A549 (cell line): ENCODE measurements around the gene TRDMT1. TPM values are rescaled to one million over a fixed set of nuclear protein-coding genes. Genes with fewer than 3 reads are reported as not detected.

Experiments
- ATAC-seq, 2 experiments: fragments of 200-7000 bp in 1 of 2; fragments of >200 bp in 1 of 2; cut with Nextera tagmentation in 1 of 2; cut with Tn5 transposase in 1 of 2; 3 replicates each; pipeline versions ENCODE4 v1.8.0 to v1.9.1; 2018 to 2020; ENCODE audit warnings: mild to moderate bottlenecking in 1 of 2, moderate library complexity in 1 of 2
- CTCF ChIA-PET: fragments of 300-600 bp; sonication (Branson Sonifier 250); formaldehyde crosslinking; extraction: SDS; loops from one replicate; lab custom pipeline; 2021; ENCODE audit warnings: antibody characterized with exemption, inconsistent platforms; lab: Yijun Ruan, JAX
- POLR2A ChIA-PET: fragments of 350-600 bp; formaldehyde crosslinking; extraction: SDS; loops from one replicate; lab custom pipeline; 2021; ENCODE audit warnings: antibody characterized with exemption, inconsistent platforms; lab: Yijun Ruan, JAX
- DNase-seq, 2 experiments: peaks; one replicate each; pipeline versions ENCODE4 v3.0.0 to v3.0.0-alpha.2; 2011 to 2016; ENCODE audit warnings: low read depth in 1 of 2, low spot score in 1 of 2
- FAIRE-seq: peaks from 2 replicates; lab custom pipeline; 2011; peaks lifted over from hg19 to GRCh38; lab: Jason Lieb, UNC
- H3K27ac ChIP-seq, 2 experiments: fragments of >200 bp; sonication (Bioruptor Twin); formaldehyde crosslinking; 3 replicates each; pipeline ENCODE4 v1.5.1; 2016 to 2017
- H3K4me1 ChIP-seq: fragments of >200 bp; sonication (Bioruptor Twin); formaldehyde crosslinking; 3 replicates; pipeline ENCODE4 v1.6.1; 2016
- H3K4me2 ChIP-seq: fragments of >200 bp; sonication (Bioruptor Twin); formaldehyde crosslinking; 3 replicates; pipeline ENCODE4 v1.6.1; 2016
- H3K4me3 ChIP-seq: fragments of >200 bp; sonication (Bioruptor Twin); formaldehyde crosslinking; 3 replicates; pipeline ENCODE4 v1.5.1; 2016
- H3K9me3 ChIP-seq: fragments of >200 bp; sonication (Bioruptor Twin); formaldehyde crosslinking; 3 replicates; pipeline ENCODE4 v1.6.1; 2016
- BCL3 ChIP-seq: fragments of >200 bp; sonication (Bioruptor Twin); formaldehyde crosslinking; IDR thresholded peaks from 3 replicates; pipeline ENCODE4 v1.6.1; 2016
- CBX2 ChIP-seq: fragments of 200-600 bp; sonication (generic); IDR thresholded peaks from 2 replicates; pipeline ENCODE4 v1.6.1; 2016; ENCODE audit warnings: low read depth, mild to moderate bottlenecking, borderline replicate concordance
- CBX8 ChIP-seq: fragments of 200-600 bp; sonication (generic); IDR thresholded peaks from 2 replicates; pipeline ENCODE4 v1.6.1; 2016
- CHD2 ChIP-seq: fragments of 150-350 bp; IDR thresholded peaks from 2 replicates; pipeline ENCODE4 v1.6.1; 2014; ENCODE audit warnings: low read length; ENCODE audit not compliant: partially characterized antibody
- CHD4 ChIP-seq: fragments of 200-600 bp; sonication (generic); IDR thresholded peaks from 2 replicates; pipeline ENCODE4 v1.6.1; 2016; ENCODE audit warnings: antibody characterized with exemption, mild to moderate bottlenecking, borderline replicate concordance
- FOSB ChIP-seq: fragments of 250-450 bp; sonication (Bioruptor Pico); IDR thresholded peaks from 2 replicates; pipeline ENCODE4 v1.5.0; 2020; ENCODE audit warnings: mild to moderate bottlenecking, moderate library complexity
- FOSL2 ChIP-seq, 2 experiments: fragments of 450-650 bp in 1 of 2; fragments of >200 bp in 1 of 2; sonication (Bioruptor Twin) in 1 of 2; formaldehyde crosslinking; IDR thresholded peaks; 2 replicates each; pipeline versions ENCODE4 v1.5.0 to v1.6.1; 2016 to 2020; ENCODE audit warnings: mild to moderate bottlenecking in 1 of 2, moderate library complexity in 1 of 2
- GATA3 ChIP-seq: IDR thresholded peaks from 2 replicates; pipeline ENCODE4 v1.6.1; 2012; ENCODE audit warnings: borderline replicate concordance
- JUN ChIP-seq, 2 experiments: fragments of >200 bp; sonication (Bioruptor Twin); formaldehyde crosslinking; IDR thresholded peaks; 2 replicates in 1 of 2; 3 replicates in 1 of 2; pipeline ENCODE4 v1.6.1; 2016 to 2017
- MYC ChIP-seq: IDR thresholded peaks from 2 replicates; pipeline ENCODE4 v1.6.1; 2012; ENCODE audit warnings: mild to moderate bottlenecking, inconsistent platforms, low read length, improper control_type of control experiment, borderline replicate concordance
- PBX3 ChIP-seq: IDR thresholded peaks from 2 replicates; pipeline ENCODE4 v1.6.1; 2012
- PHF8 ChIP-seq: fragments of 200-600 bp; sonication (generic); IDR thresholded peaks from 2 replicates; pipeline ENCODE4 v1.6.1; 2016; ENCODE audit warnings: low read depth, mild to moderate bottlenecking, antibody characterized with exemption, moderate library complexity, borderline replicate concordance
- RAD21 ChIP-seq, 2 experiments: fragments of >200 bp in 1 of 2; sonication (Bioruptor Twin) in 1 of 2; formaldehyde crosslinking in 1 of 2; IDR thresholded peaks in 1 of 2; conservative IDR thresholded peaks in 1 of 2; 2 replicates in 1 of 2; 3 replicates in 1 of 2; pipeline ENCODE4 v1.6.1; 2012 to 2018; ENCODE audit warnings: inconsistent platforms in 1 of 2
- RCOR1 ChIP-seq: fragments of 150-350 bp; IDR thresholded peaks from 2 replicates; pipeline ENCODE4 v1.6.1; 2014; ENCODE audit warnings: antibody characterized with exemption, low read length, low read depth
- REST ChIP-seq: fragments of 200-600 bp; sonication (generic); IDR thresholded peaks from 2 replicates; pipeline ENCODE4 v1.6.1; 2016; ENCODE audit warnings: antibody characterized with exemption, mild to moderate bottlenecking, moderate library complexity
- RFX5 ChIP-seq: fragments of 450-650 bp; IDR thresholded peaks from 2 replicates; pipeline ENCODE4 v1.7.1; 2014; ENCODE audit warnings: antibody characterized with exemption, mild to moderate bottlenecking, moderate library complexity
- RNF2 ChIP-seq: fragments of 200-600 bp; sonication (generic); IDR thresholded peaks from 2 replicates; pipeline ENCODE4 v1.6.1; 2016; ENCODE audit warnings: low read depth, mild to moderate bottlenecking, antibody characterized with exemption, moderate library complexity, borderline replicate concordance
- SMC3 ChIP-seq: fragments of >200 bp; sonication (Bioruptor Twin); formaldehyde crosslinking; IDR thresholded peaks from 3 replicates; pipeline ENCODE4 v1.6.1; 2018; ENCODE audit warnings: inconsistent platforms
- TFCP2L1 ChIP-seq: fragments of 250-450 bp; sonication (Bioruptor Pico); IDR thresholded peaks from 2 replicates; pipeline ENCODE4 v1.5.0; 2021; ENCODE audit warnings: mild to moderate bottlenecking
- TP53 ChIP-seq: fragments of 250-450 bp; sonication (Bioruptor Pico); IDR thresholded peaks from 2 replicates; pipeline ENCODE4 v1.5.0; 2021; ENCODE audit warnings: mild to moderate bottlenecking, moderate library complexity
- ZFP36 ChIP-seq: fragments of 450-650 bp; IDR thresholded peaks from 2 replicates; pipeline ENCODE4 v1.6.1; 2014; ENCODE audit warnings: borderline replicate concordance; ENCODE audit not compliant: partially characterized antibody
- ZNF302 ChIP-seq: fragments of 250-450 bp; sonication (Bioruptor Pico); IDR thresholded peaks from 2 replicates; pipeline ENCODE4 v1.9.0; 2021; ENCODE audit warnings: inconsistent platforms, mild to moderate bottlenecking, moderate library complexity
- WGBS: methylation state at CpG from one replicate; pipeline ENCODE4 v1.1.6; 2017; ENCODE audit errors: missing lambda C conversion rate; 5-methylcytosine and 5-hydroxymethylcytosine counted together
- polyA plus RNA-seq, 4 experiments: library from polyadenylated mRNA; depleted of rRNA in 3 of 4; stranded (reverse); fragments of >200 nt; fragmentation: RNase III in 1 of 4; extraction: RNeasy Plus Mini Kit Qiagen cat#74134 plus additional on column Dnase treatment in 1 of 4; gene quantifications; 2 replicates in 3 of 4; 3 replicates in 1 of 4; pipeline ENCODE4 v1.2.3, GENCODE V29; 2011 to 2017

Gene TRDMT1
- polyA plus RNA-seq, 2 of the 4 experiments (the other 2 are of a cell fraction) = 2.4 to 7.4 TPM

DNA sequence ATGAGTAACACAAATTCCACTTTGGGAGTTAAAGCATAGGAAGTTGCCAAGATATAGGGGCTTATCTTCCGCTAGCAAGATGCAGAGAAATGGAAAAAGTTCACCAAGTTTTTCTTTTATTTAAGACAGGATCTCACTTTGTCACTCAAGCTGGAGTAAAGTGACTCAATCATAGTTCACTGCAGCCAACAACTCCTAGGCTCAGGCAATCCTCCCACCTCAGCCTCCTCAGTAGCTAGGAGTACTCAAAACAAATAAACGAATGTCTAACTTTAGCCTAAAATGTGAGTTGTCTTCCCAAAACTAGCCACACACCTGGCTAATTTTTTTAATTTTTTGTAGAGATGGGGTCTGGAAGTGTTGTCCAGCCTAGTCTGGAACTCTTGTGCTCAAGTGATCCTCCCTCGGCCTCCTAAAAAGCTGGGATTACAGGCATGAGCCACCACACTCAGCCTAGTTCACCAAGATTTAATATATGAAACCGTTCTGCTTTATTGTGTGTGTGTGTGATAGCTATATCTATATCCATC lies 36.5 kb upstream of the TRDMT1 start:
- Histone ChIP-seq H3K4me2 (no peak overlapping the region), H3K4me1 (peaks cover 19% of the 10 kb centered on the region; the same call in 2 of the 3 replicates), H3K27ac (no peak overlapping the region), H3K4me3 (no peak overlapping the region), H3K9me3 (no peaks in the 10 kb centered on the region)
- no peak for DNase-seq
- FAIRE-seq = no peak
- TF ChIP-seq PHF8 = no peak
- TF ChIP-seq GATA3 = no peak
- no peak for TF ChIP-seq MYC
- peak; percentile 67; the same call in 1 of the 2 replicates for TF ChIP-seq FOSB (CRISPR knock-in tag)
- peak; percentile 19; the same call in 1 of the 2 replicates for TF ChIP-seq TFCP2L1 (CRISPR knock-in tag)
- TF ChIP-seq ZNF302 = no peak
- no peak; the same call in 1 of the 2 replicates for TF ChIP-seq TP53 (CRISPR knock-in tag)
- no peak for TF ChIP-seq REST
- no peak for TF ChIP-seq RCOR1
- no peak for TF ChIP-seq CHD4
- TF ChIP-seq CBX2 = no peak
- peak in 1 of 2 experiments; percentile 57; a peak in 4 of 5 replicates for TF ChIP-seq JUN (IDR thresholded peaks at IDR 0.05)
- TF ChIP-seq RNF2 = no peak
- no peak for TF ChIP-seq RFX5
- no peak for TF ChIP-seq ZFP36
- no peak for TF ChIP-seq CBX8
- TF ChIP-seq PBX3 = no peak
- no peak for TF ChIP-seq SMC3
- TF ChIP-seq FOSL2 (IDR thresholded peaks at IDR 0.05) = no peak
- no peak for TF ChIP-seq FOSL2 (CRISPR knock-in tag; IDR thresholded peaks at IDR 0.05)
- TF ChIP-seq RAD21 (conservative IDR thresholded peaks at IDR 0.05 in 1 of 2, IDR thresholded peaks at IDR 0.05 in 1 of 2) = no peak
- peak; percentile 59; the same call in 1 of the 3 replicates for TF ChIP-seq BCL3
- TF ChIP-seq CHD2 = no peak
- WGBS = 78% methylated on average over 4 of the region's 4 CpGs
- CTCF ChIA-PET = interaction anchor here (0.7 to 1.2 kb wide), 5 partner anchors 9 to 395 kb away, joined by 3 to 4 read pairs (median 3); partner anchors contain the start of gene TRDMT1
- POLR2A ChIA-PET = interaction anchor here (0.8 kb wide), 1 partner anchor 10 kb away, joined by 4 read pairs; the partner anchor contains the start of gene VIM
- peak in 1 of 2 experiments; percentile 12; a peak in 3 of 6 replicates for ATAC-seq
